Psoas muscle (tissue), 8 donors: Measurements from ENCODE around the gene CAST. TPM values are rescaled to one million over a fixed set of nuclear protein-coding genes. Genes with fewer than 3 reads are reported as not detected.

Experiments
- ATAC-seq, 4 donors: fragments of 200-7000 bp; cut with Tn5 transposase; one replicate each; pipeline ENCODE4 v1.9.1; 2020; ENCODE audit warnings: moderate library complexity in 3 of 4, mild to moderate bottlenecking in 2 of 4
- DNase-seq, 2 donors: peaks; one replicate each; pipeline ENCODE4 v3.0.0-alpha.2; 2020
- H3K27ac ChIP-seq: fragments of 200-600 bp; one replicate; pipeline ENCODE4 v1.8.0; 2022
- H3K27me3 ChIP-seq, 3 donors: fragments of 200-600 bp in 1 of 3; one replicate each; pipeline versions ENCODE4 v1.6.1 to v1.8.0; 2013 to 2022; ENCODE audit warnings: low read length in 2 of 3, mild to moderate bottlenecking in 2 of 3, moderate library complexity in 1 of 3; ENCODE audit not compliant: insufficient read depth in 3 of 3
- H3K36me3 ChIP-seq, 2 donors: fragments of 200-600 bp in 1 of 2; one replicate each; pipeline versions ENCODE4 v1.6.1 to v1.8.0; 2013 to 2022; ENCODE audit warnings: low read depth in 1 of 2, mild to moderate bottlenecking in 1 of 2, moderate library complexity in 1 of 2; ENCODE audit not compliant: insufficient read depth in 1 of 2
- H3K4me1 ChIP-seq: fragments of 200-600 bp; one replicate; pipeline ENCODE4 v1.8.0; 2022
- H3K4me3 ChIP-seq: fragments of 200-600 bp; one replicate; pipeline ENCODE4 v1.8.0; 2022; ENCODE audit warnings: mild to moderate bottlenecking
- H3K9me3 ChIP-seq: fragments of 200-600 bp; one replicate; pipeline ENCODE4 v1.8.0; 2022
- CTCF ChIP-seq: fragments of 200-600 bp; IDR thresholded peaks from one replicate; pipeline ENCODE4 v1.8.0; 2022; ENCODE audit warnings: antibody characterized with exemption
- WGBS, 3 donors: extraction: QIAGEN DNeasy Blood & Tissue Kit; methylation state at CpG; one replicate each; pipeline versions ENCODE4 v1.1.6 to v1.1.7; 2013; 5-methylcytosine and 5-hydroxymethylcytosine counted together
- intact Hi-C, 2 donors: fragments of 100-400 bp; cut with DNase I; formaldehyde crosslinking; loops; one replicate each; pipeline versions ENCODE4 v1.11.0 to v1.14.2; 2022
- polyA plus RNA-seq, 3 donors: library from polyadenylated mRNA; stranded (reverse); fragments of 200-250 nt; gene quantifications; one replicate each; pipeline ENCODE4 v1.2.3, GENCODE V29; 2013
- total RNA-seq, 4 donors: library from RNA; stranded (reverse); fragmentation: NEBNext Ultra II Directional in 2 of 4; extraction: Animal tissue kit (Norgen Biotek cat#: 25700) in 2 of 4; gene quantifications; one replicate each; pipeline versions ENCODE4 v1.2.1 to v1.2.4, GENCODE V29; 2021 to 2023
- donor health status: healthy with polysubstance abuse.
- donor health status: DM: no; HTN: no; CAD: no; lungs with moderate emphysema.
- donor health status: Bipolar disorder and iron deficiency.
- donor health status: healthy.
- donor health status: DM: yes; HTN: yes; CAD: no.
- donor health status: DM: no; HTN: no; CAD: no.
- donor health status: DM: no; HTN: no; CAD: no.
- donor health status: DM: yes; HTN: yes; CAD: no.

CAST gene
- total and polyA plus RNA-seq, 7 donors: 193 to 447 (median 312) TPM

- no peak for TF ChIP-seq CTCF
- intact Hi-C loops: loop anchor here in 1 of 2 donors (5.0 kb wide), 1 partner anchor 1129 kb away; no protein-coding TSS in a partner anchor
- H3K27ac ChIP-seq: peak overlapping the region; percentile 71
- ATAC-seq (peak in 3 of 4 donors; percentile 46 to 62 (median 51)), DNase-seq (no peak)
- H3K36me3 ChIP-seq: peaks cover 0 to 12% of the 10 kb centered on the region in 2 donors
- 77 to 86% (median 80%) methylated on average over 2 of the region's 2 CpGs for WGBS, 3 donors
- H3K4me3 ChIP-seq: no peak overlapping the region
- H3K4me1 ChIP-seq: peaks cover 29% of the 10 kb centered on the region
- no peaks in the 10 kb centered on the region for H3K9me3 ChIP-seq
- no peaks in the 10 kb centered on the region for H3K27me3 ChIP-seq
Observed at GRCh38 chr5:96691503-96692303, 29.5 kb downstream of the CAST start.

DNA sequence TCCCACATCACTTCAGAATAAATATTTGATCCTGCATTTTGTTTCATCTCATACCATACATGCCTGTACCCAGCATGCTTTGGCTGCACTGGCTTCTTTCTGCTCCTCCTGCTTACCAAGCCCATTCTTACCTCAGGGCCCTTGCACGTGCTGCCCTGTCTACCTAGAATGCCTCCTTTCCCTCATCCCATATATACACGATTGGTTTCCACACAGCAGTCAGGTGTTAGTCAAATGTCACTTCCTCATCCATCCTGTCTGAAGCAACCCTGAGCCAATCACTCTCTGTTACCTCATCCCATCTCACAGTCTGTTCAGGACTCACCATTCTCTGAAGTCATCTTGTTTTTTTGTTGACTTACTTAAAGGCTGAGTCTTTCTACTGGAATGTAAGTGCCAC lies 30.3 kb downstream of the CAST start:
- Histone ChIP-seq H3K4me1 (peaks cover 29% of the 10 kb centered on the region), H3K4me3 (no peak overlapping the region), H3K27ac (peak overlapping the region; percentile 71), H3K9me3 (no peaks in the 10 kb centered on the region), H3K36me3 (peaks cover 0 to 19% of the 10 kb centered on the region in 2 donors), H3K27me3 (no peaks in the 10 kb centered on the region)
- no peak for DNase-seq
- WGBS, 3 donors: 82 to 97% (median 84%) methylated on average over 2 of the region's 2 CpGs
- peak; percentile 79 to 92 (median 86) for ATAC-seq
- no peak for TF ChIP-seq CTCF
- intact Hi-C loops: loop anchor here in 1 of 2 donors (5.0 kb wide), 1 partner anchor 1130 kb away; no protein-coding TSS in a partner anchor

- H3K27me3 ChIP-seq: no peaks in the 10 kb centered on the region
- no peaks in the 10 kb centered on the region for H3K9me3 ChIP-seq
- intact Hi-C loops: no loop called here
- H3K36me3 ChIP-seq: peaks cover 0 to 27% of the 10 kb centered on the region in 2 donors
- 58 to 71% (median 58%) methylated on average over 3 of the region's 3 CpGs for WGBS, 3 donors
- H3K4me3 ChIP-seq: no peak overlapping the region
- no peak for ATAC-seq
- no peak for DNase-seq
- peaks cover 36% of the 10 kb centered on the region for H3K4me1 ChIP-seq
- TF ChIP-seq CTCF: no peak
- H3K27ac ChIP-seq: peak overlapping the region; percentile 99
Observed at GRCh38 chr5:96699186-96699820, 37.1 kb downstream of the CAST start.

DNA sequence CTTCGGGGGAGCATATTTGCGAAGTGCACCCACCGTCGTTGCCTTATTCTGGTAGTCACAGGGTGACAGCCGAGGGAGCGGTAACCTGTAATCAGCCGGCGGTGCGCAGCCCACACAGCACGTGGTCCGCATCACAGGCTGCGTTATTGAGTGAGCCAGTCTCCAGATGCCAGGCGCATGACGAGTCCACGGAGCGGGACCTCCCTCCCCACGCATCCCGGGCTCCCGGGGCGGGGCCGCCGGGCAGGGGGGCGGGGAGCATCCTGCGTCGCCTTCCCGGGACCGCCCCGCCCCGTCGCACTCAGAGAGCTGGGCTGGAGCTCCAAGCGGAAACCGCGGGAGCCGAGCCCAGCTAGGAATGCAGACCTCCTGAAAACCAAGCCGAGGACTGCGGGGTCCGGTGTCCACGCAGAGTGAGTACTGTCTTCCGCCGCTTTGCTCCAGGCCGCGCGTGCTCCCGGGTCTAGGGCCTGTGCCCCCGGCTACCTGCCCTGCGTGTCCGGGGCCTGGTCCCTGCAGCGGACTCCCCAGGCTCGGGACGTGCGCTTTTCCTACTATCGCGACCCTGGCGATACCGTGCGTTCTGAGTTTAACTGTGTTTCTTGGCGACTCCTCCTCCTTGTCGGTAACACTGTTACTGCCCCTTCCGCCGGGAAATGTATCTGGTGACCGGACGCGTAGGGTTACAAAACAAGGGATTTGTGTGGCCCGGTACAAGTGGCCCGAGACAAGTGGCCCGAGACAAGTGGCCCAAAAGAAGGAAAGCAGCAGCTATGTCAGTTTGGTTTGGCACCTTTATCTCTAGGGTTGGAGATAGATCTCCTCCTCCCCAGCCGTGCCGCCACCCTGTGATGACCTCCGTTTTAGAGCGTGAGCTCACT lies 40.6 kb downstream of the CAST start:
- ATAC-seq: peak; percentile 85 to 94 (median 88)
- Histone ChIP-seq H3K4me1 (peaks cover 69% of the 10 kb centered on the region), H3K9me3 (no peaks in the 10 kb centered on the region), H3K4me3 (peak overlapping the region; percentile 85), H3K27me3 (no peaks in the 10 kb centered on the region), H3K36me3 (peaks cover 0 to 6% of the 10 kb centered on the region in 2 donors), H3K27ac (peak overlapping the region; percentile 99)
- intact Hi-C loops: loop anchor here in 1 of 2 donors (5.0 kb wide), 1 partner anchor 40 kb away; the partner anchor contains the start of gene CAST
- no peak for TF ChIP-seq CTCF
- DNase-seq: peak; percentile 98
- WGBS, 3 donors: 0 to 1% (median 1%) methylated on average over 57 to 70 of the region's 70 CpGs
